OCI-LY7 (cell line): Measurements from ENCODE around the gene KNDC1. TPM values are rescaled to one million over a fixed set of nuclear protein-coding genes. Genes with fewer than 3 reads are reported as not detected.

Experiments used
- BruUV-seq: library from RNA; stranded (reverse); fragments of 400-500 nt; replicated peaks from 2 replicates; lab custom pipeline; 2021; lab: Mats Ljungman, UMichigan
- CTCF ChIA-PET: fragments of 300-600 bp; sonication (Branson Sonifier 250); formaldehyde crosslinking; loops from one replicate; lab custom pipeline; 2022; ENCODE audit warnings: antibody characterized with exemption; ENCODE audit not compliant: unreplicated experiment; lab: Charles Lee
- POLR2A ChIA-PET: fragments of 300-600 bp; sonication (Branson Sonifier 250); formaldehyde crosslinking; loops from one replicate; lab custom pipeline; 2022; ENCODE audit warnings: antibody characterized with exemption; lab: Charles Lee
- DNase-seq: peaks from one replicate; pipeline ENCODE4 v3.0.0-alpha.2; 2015; ENCODE audit warnings: low spot score
- H2AFZ ChIP-seq: fragments of 200-600 bp; sonication (generic), shearing (Covaris generic); 2 replicates; pipeline ENCODE4 v1.6.1; 2014; ENCODE audit warnings: mild to moderate bottlenecking, antibody characterized with exemption, low read length, moderate library complexity
- H3K27ac ChIP-seq: fragments of 200-600 bp; sonication (generic); 2 replicates; pipeline ENCODE4 v1.5.1; 2014; ENCODE audit warnings: mixed run types, low read depth, mild to moderate bottlenecking, moderate library complexity, low read length, inconsistent platforms; ENCODE audit not compliant: poor library complexity, severe bottlenecking
- H3K36me3 ChIP-seq: fragments of 200-600 bp; sonication (generic); 2 replicates; pipeline ENCODE4 v1.6.1; 2014; ENCODE audit warnings: mild to moderate bottlenecking, antibody characterized with exemption, low read length, moderate library complexity, mixed read lengths; ENCODE audit not compliant: insufficient read depth
- H3K4me1 ChIP-seq: fragments of 200-600 bp; sonication (generic); 2 replicates; pipeline ENCODE4 v1.5.1; 2014; ENCODE audit warnings: mild to moderate bottlenecking, low read length; ENCODE audit not compliant: insufficient read depth, poor library complexity, severe bottlenecking
- H3K4me2 ChIP-seq: fragments of 200-600 bp; sonication (generic); 2 replicates; pipeline ENCODE4 v1.6.1; 2014; ENCODE audit warnings: mild to moderate bottlenecking, low read length
- H3K4me3 ChIP-seq: fragments of 200-600 bp; sonication (generic); 2 replicates; pipeline ENCODE4 v1.5.1; 2014; ENCODE audit warnings: mild to moderate bottlenecking, low read depth, low read length; ENCODE audit not compliant: poor library complexity, severe bottlenecking
- H3K79me2 ChIP-seq: fragments of 200-600 bp; sonication (generic); 2 replicates; pipeline ENCODE4 v1.6.1; 2016; ENCODE audit warnings: low read depth, mild to moderate bottlenecking, low read length, moderate library complexity, mixed read lengths; ENCODE audit not compliant: insufficient read depth
- H3K9me2 ChIP-seq: fragments of 200-600 bp; sonication (generic); 2 replicates; pipeline ENCODE4 v1.6.1; 2016; ENCODE audit warnings: mild to moderate bottlenecking, low read length, mixed read lengths; ENCODE audit not compliant: insufficient read depth
- H3K9me3 ChIP-seq: fragments of 200-600 bp; sonication (generic); 2 replicates; pipeline ENCODE4 v1.6.1; 2014; ENCODE audit warnings: mild to moderate bottlenecking, mixed run types, low read length, mixed read lengths
- H4K20me1 ChIP-seq: fragments of 200-600 bp; sonication (generic); 2 replicates; pipeline ENCODE4 v1.6.1; 2014; ENCODE audit warnings: mild to moderate bottlenecking, antibody characterized with exemption, low read length, moderate library complexity, mixed read lengths; ENCODE audit not compliant: insufficient read depth
- EZH2phosphoT487 ChIP-seq: fragments of 200-600 bp; sonication (generic); IDR thresholded peaks from 2 replicates; pipeline ENCODE4 v1.6.1; 2018; ENCODE audit warnings: low read depth, borderline replicate concordance, mild to moderate bottlenecking, mixed run types, antibody characterized with exemption, low read length, moderate library complexity, mixed read lengths
- intact Hi-C: fragments of 100-400 bp; cut with micrococcal nuclease; formaldehyde crosslinking; loops from one replicate; pipeline ENCODE4 v1.10.0; 2022; ENCODE audit not compliant: unreplicated experiment
- total RNA-seq, 2 experiments: library from RNA; depleted of rRNA in 1 of 2; stranded (reverse); fragments of >200 nt in 1 of 2; shearing (Covaris generic) in 1 of 2; gene quantifications; 2 replicates each; pipeline ENCODE4 v1.2.3, GENCODE V29; 2014 to 2022
- TF ChIP-seq, protein P1 (sequence below): fragments of 200-600 bp; sonication (generic); conservative IDR thresholded peaks from 2 replicates; pipeline ENCODE4 v1.5.1; 2014; ENCODE audit warnings: mild to moderate bottlenecking, antibody characterized with exemption, low read length, moderate library complexity, mixed read lengths

KNDC1 gene
- total RNA-seq, 2 experiments from 2014 or later, result not detected

DNA sequence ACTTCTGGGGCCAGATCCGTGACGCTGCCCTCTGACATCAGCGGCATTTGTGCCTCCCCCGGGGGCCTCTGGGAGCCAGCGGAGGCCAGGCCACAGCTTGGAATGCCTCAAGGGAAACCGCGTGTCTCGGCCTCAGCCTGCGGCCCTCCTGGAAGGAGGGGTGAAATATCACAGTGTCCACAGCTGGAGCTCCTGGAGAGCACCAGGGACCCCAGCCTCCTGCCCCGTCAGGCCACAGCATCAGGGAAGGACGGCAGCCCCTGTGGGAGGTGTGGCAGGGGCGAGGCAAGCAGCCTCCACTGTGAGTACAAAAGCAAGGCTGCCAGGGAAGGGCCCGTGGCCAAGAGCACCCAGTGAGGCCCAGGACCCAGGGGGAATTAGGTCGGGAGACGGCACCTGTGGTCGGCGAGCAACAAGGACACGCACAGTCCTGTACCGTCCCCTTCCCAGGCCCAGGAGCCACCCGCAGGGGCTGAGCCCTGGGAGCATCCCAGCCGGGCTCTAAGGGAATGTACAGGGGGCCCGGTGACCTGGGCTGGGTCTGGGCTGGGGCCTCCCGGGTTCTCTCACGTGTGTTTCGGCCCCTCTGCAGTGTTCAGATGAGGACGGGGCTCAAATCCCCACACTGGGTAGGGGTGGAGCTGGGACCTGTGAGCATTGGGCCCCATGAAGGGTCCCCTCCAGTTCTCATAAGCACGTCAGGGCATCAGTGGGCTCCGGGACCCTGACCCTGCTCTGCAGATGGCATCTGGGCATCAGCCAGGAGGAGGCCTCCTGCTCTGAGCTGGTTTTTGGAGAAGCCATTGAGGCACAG lies 18.7 kb upstream of the KNDC1 start:
- POLR2A ChIA-PET, result no interaction called here
- no peak for TF ChIP-seq EZH2phosphoT487
- TF ChIP-seq, protein P1, sequence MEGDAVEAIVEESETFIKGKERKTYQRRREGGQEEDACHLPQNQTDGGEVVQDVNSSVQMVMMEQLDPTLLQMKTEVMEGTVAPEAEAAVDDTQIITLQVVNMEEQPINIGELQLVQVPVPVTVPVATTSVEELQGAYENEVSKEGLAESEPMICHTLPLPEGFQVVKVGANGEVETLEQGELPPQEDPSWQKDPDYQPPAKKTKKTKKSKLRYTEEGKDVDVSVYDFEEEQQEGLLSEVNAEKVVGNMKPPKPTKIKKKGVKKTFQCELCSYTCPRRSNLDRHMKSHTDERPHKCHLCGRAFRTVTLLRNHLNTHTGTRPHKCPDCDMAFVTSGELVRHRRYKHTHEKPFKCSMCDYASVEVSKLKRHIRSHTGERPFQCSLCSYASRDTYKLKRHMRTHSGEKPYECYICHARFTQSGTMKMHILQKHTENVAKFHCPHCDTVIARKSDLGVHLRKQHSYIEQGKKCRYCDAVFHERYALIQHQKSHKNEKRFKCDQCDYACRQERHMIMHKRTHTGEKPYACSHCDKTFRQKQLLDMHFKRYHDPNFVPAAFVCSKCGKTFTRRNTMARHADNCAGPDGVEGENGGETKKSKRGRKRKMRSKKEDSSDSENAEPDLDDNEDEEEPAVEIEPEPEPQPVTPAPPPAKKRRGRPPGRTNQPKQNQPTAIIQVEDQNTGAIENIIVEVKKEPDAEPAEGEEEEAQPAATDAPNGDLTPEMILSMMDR, result no peak

GRCh38 chr10:133141958-133142340 lies 18.1 kb upstream of the KNDC1 start:
- no TSS peak for BruUV-seq
- no peak for TF ChIP-seq EZH2phosphoT487
- TF ChIP-seq, protein P1, result no peak
- Histone ChIP-seq H3K9me2 (no peaks in the 10 kb centered on the region), H3K27ac (no peak overlapping the region), H3K9me3 (no peaks in the 10 kb centered on the region), H3K79me2 (no peaks in the 10 kb centered on the region), H2AFZ (no peak overlapping the region), H3K4me1 (no peaks in the 10 kb centered on the region), H3K4me2 (no peak overlapping the region), H4K20me1 (no peaks in the 10 kb centered on the region), H3K36me3 (no peaks in the 10 kb centered on the region), H3K4me3 (no peak overlapping the region)
- intact Hi-C loops, result loop anchor here (5.0 kb wide), 1 partner anchor 135 kb away; the partner anchor contains the start of gene ADAM8
- no peak for DNase-seq
- ChIA-PET POLR2A (no interaction called here), CTCF (no interaction called here)

More for the DNA sequence above, 18.7 kb upstream of the KNDC1 start:
- CTCF ChIA-PET, result no interaction called here
- no peak for DNase-seq
- H3K4me3 ChIP-seq, result no peak overlapping the region
- H3K9me3 ChIP-seq, result no peaks in the 10 kb centered on the region
- H3K4me1 ChIP-seq, result no peaks in the 10 kb centered on the region
- H3K36me3 ChIP-seq, result no peaks in the 10 kb centered on the region
- H3K79me2 ChIP-seq, result no peaks in the 10 kb centered on the region
- no peak overlapping the region for H3K4me2 ChIP-seq
- no peaks in the 10 kb centered on the region for H4K20me1 ChIP-seq
- intact Hi-C loops, result loop anchor here (5.0 kb wide), 1 partner anchor 136 kb away; the partner anchor contains the start of gene ADAM8
- no TSS peak for BruUV-seq
- no peaks in the 10 kb centered on the region for H3K9me2 ChIP-seq
- no peak overlapping the region for H2AFZ ChIP-seq
- no peak overlapping the region for H3K27ac ChIP-seq
